GM19351 (cell line): ENCODE measurements around the gene NQO2.
"Not testable (repeated sequence)": the region's sequence is repeated elsewhere in the genome, so short reads cannot be mapped to it uniquely, and the experiment has no call there.

Source experiments
- ATAC-seq: cut with Tn5 transposase; IDR thresholded peaks from one replicate; pipeline ENCODE4 v1.9.1; 2021; ENCODE audit warnings: mild to moderate bottlenecking, moderate library complexity; ENCODE audit not compliant: unreplicated experiment

Gene NQO2

DNA sequence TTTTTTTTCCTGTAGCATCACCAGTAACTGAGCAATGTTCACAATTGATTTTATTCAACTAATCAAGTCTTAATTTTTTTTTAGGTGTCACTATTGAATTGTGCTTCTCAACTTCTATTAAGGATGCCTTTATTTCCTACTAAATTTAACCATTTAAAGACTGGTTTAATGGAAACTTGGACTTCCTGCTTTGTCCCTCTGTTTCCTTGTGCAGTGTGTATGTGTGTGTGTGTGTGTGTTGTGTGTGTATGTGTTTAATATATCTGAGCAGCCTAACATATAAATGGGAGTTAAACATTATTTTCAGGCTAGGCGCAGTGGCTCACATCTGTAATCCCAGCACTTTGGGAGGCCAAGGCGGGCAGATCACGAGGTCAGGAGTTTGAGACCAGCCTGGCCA lies 30.1 kb upstream of the NQO2 start:
- ATAC-seq: no peak

DNA sequence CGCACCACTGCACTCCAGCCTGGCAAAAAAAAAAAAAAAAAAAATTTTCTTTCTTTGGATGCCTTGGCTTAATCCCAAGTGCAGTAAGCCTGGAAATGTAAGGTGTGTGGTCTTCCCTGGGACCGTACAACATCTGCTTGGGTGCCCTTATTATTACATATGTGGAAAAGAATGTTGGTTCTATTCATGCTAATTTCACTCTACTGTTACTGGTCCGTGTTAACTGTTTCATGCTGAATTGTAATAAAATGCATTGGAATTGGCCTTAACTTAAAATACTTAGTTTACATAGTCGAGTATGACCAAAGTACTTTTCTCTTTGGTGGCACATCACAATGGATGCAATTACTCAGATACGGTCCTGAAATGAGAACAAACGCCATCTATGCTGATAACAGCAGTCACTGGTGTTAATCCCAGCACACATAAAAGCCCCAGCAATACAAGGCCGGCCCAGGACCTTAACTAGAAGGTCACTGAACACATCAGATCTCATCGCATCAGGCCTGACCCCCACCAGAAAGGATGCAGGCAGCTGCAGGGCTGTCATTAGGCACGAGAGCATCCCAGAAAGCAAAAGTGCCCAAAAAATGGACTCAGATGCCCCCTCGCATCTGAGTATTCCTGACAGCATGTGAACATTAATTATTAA lies 29.5 kb upstream of the NQO2 start:
- ATAC-seq: no peak

GRCh38 chr6:2970753-2971419 lies 28.8 kb upstream of the NQO2 start:
- no peak for ATAC-seq

GRCh38 chr6:2971420-2972218 lies 28.1 kb upstream of the NQO2 start, which contains the start of gene SERPINB6:
SERPINB6 (minus strand) TSS chr6:2971567; CDS start chr6:2959332, 12,235 bp downstream.
- no peak for ATAC-seq

- not testable (repeated sequence) for ATAC-seq
Observed at GRCh38 chr6:2972219-2972487, 27.5 kb upstream of the NQO2 start.

GRCh38 chr6:2972685-2973084 lies 27.0 kb upstream of the NQO2 start:
- ATAC-seq: not testable (repeated sequence)

- ATAC-seq: not testable (repeated sequence)
Observed at GRCh38 chr6:2973180-2973579, 26.5 kb upstream of the NQO2 start.

DNA sequence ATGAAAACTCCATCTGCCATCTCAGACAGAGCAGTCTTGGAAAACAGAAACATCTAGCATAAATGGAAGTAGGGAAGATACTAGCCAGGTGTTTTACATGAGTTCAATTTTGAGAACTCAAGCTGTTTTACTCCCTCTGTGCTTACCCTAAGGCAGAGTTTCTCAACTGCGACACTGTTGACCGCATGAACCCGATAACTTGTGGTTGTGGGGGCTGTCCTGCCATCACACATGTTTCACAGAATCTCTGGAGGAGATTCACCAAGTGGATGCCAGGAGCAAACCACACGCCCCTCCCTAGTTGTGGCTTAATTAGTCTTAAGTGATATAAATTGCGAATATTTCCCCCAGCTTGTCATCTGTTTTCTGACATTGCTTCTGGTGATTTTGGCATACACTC lies 26.0 kb upstream of the NQO2 start:
- ATAC-seq: no peak

DNA sequence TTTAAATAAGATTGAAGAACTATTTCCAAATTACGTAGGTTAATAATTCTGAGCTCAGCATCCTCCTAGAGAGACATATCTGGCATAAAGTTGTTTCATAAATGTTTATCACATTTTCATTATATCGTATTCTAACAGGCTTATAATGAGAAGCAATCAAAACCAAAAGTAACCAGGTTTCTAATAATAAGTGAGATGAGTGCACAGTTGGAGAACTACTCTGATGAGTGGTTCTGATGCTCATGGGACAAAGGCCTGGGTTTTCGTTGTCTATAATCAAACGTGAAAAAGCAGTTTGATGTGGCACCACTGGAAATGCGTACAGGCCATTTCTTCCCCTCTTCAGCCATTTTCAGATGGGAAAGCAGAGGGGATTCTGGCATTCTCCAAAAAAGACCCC lies 23.6 kb upstream of the NQO2 start:
- no peak for ATAC-seq

- no peak for ATAC-seq
Observed at GRCh38 chr6:2976571-2977085, 23.1 kb upstream of the NQO2 start.

DNA sequence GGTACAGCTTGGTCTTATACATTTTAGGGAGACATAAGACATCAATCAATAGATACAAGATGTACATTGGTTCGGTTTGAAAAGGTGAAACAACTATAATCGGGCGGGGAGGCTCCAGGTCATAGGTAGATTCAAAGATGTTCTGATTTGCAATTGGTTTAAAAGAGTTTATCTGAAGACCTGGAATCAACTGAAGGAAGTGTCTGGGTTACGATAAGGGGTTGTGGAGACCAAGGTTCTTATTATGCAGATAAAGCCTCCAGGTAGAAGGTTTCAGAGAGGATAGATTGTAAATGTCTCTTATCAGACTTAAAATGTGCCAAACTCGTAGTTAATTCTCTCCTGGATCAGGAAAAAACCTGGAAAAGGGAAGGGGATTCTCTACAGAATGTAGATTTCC lies 22.4 kb upstream of the NQO2 start:
- ATAC-seq: no peak

DNA sequence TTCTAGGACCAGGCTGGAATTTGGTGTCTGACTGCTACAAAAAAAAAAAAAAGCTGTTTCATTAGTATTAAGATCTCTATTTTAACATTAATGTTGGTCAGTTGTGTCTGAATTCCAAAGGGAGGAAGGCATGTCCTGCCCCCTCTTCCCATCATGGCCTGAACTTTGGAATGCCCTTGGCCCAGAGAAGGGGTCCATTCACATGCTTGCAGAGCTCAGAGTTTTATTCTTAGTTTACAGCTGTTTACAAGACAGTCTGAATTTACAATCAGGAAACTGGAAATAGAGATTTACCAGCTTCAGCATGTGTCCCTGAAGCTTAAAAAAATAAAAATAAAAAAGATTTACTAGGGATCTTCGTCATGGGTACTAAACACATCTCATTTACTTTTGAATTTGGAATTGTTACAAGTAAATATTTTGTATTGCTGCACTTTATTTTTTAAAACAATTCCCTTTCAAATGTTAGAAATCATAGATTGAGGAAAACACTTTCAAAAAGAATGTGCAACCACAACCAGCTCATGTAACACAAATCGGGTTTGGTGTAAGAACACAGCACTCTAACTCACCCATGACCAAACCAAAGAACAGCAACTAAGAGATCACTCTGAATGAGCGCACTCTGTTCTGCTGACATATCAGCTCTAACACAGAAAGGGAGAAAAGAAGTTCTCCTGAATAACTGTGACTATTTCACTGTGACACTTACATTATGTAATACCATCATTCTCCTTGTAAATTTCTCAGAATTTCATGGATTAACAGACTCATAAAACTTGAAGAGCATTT lies 21.7 kb upstream of the NQO2 start:
- no peak for ATAC-seq

GRCh38 chr6:2978923-2979322 lies 20.8 kb upstream of the NQO2 start:
- ATAC-seq: no peak

GRCh38 chr6:2979819-2980464 lies 19.8 kb upstream of the NQO2 start:
- ATAC-seq: no peak

DNA sequence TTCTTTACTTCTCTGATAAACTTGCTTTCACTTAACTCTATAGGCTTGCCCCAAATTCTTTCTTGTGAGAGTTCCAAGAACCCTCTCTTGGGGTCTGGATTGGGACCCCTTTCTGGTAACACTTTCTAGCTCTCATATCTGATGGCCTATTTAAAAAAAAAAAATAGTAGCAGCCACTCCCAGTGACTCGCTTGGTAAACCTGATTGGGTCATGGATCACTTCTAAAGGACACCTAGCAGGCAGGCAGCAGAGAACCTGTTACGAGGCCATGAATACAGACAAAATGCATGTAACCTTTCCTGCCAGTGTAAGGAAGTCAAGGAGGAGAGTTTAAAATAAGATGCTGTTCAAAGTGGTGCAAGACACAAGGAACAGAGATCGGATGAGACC lies 19.2 kb upstream of the NQO2 start:
- no peak for ATAC-seq

GRCh38 chr6:2982426-2983117 lies 17.1 kb upstream of the NQO2 start:
- no peak for ATAC-seq

DNA sequence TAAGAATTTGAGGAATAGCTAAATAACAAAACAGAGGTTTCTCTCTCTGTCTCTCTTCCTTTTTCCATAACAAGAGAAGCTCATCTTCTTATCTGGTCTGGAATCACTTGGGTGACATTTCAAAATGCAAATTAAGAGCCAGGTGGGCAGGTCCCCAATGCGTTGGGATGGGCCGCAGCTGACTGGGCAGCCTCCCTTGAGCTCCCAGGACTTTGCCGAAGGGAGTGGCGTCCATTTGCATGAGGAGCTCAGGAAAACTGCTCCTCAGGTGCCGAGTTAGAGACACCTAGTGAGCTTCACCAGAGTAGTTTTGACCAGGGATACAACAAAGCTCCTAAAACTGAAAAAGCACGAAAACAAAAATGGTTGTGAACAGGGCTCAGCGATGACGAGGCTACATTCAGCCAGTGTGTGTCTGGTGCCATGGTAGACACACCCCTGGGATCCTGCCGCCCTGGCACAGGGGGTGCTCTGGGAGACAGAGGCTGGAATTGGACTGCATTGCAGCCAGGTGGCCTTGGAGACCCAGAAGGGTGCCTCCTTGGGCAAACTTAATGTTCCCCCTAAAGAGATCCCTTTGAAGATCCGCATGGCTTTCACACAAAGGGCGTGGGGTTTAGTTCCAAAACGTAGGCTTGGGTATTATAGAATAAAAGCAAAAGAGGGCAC lies 14.8 kb upstream of the NQO2 start:
- ATAC-seq: no peak

DNA sequence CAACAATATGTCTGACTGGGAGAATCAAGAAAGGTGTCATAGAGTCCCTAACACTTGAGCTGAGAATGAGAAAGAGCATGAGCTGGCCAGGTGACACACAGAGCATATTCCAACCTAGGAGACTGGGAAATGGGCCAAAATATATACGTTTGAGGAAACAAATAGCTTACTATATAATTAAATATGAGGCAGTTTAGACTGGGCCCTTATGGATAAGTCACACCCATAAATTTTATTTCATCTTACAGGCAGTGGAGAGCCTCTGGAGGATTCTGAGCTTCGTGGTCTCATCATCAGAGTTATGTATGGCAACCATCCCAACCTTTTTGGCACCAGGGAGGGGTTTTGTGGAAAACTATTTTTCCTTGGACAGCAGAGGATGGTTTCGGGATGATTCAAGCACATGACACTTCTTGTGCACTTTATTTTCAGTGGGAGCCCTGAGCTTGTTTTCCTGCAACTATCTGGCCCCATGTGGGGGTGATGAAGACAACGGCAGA lies 12.9 kb upstream of the NQO2 start:
- ATAC-seq: no peak

DNA sequence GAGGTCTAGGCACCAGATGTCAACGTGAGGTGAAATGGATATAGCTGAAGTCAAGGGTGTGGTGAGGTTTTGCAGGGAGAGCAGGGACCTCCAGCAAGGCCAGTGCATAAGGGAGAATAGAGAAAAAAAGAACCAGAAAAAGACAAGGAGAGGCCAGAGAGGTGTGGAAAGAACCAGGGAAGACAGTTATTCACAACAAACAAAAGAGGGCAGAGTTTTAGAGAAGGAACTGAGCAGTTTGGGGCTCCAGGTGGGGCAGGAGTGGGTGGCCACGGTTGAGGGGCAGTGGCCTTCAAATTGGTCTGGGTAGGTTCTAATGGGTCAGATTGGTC lies 11.6 kb upstream of the NQO2 start:
- ATAC-seq: no peak
